Limb (tissue), 2 donors: Measurements from ENCODE around the gene ARFGAP1.
"Not testable (repeated sequence)": the region's sequence is repeated elsewhere in the genome, so short reads cannot be mapped to it uniquely, and the experiment has no call there.

Experiments
- DNase-seq, 2 donors: peaks; one replicate each; pipeline ENCODE4 v3.0.0-alpha.2; 2016; ENCODE audit errors: extremely low spot score in 2 of 2

The ARFGAP1 gene

GRCh38 chr20:63240004-63240403, 32.6 kb upstream of the ARFGAP1 start:
- no peak for DNase-seq

DNA sequence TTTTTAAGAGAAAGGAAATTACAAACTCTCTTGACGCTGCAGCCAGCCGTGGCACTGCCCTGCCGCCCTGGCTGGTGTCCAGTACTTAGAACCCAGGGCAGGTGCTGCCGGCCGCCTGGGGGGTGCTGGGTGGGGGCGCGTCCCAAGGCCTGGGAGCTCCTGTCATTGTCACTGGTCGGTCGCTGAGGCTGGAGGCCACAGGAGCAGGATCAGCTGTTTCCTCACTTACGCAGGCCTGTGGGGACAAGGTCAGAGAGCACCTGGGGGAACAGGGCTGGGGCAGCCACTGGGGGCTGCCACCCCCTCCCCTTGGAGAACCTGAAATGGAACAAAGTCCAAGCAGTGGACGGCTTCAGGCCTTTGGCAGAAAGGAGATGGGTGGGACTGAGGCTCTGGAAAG, 31.3 kb upstream of the ARFGAP1 start:
- no peak for DNase-seq

- no peak for DNase-seq
These were observed 29.9 kb upstream of the ARFGAP1 start for GRCh38 chr20:63242736-63243135.

- DNase-seq = no peak
These were observed 28.9 kb upstream of the ARFGAP1 start for GRCh38 chr20:63243604-63244247.

- no peak for DNase-seq
These were observed 28.1 kb upstream of the ARFGAP1 start for GRCh38 chr20:63244468-63244867.

DNA sequence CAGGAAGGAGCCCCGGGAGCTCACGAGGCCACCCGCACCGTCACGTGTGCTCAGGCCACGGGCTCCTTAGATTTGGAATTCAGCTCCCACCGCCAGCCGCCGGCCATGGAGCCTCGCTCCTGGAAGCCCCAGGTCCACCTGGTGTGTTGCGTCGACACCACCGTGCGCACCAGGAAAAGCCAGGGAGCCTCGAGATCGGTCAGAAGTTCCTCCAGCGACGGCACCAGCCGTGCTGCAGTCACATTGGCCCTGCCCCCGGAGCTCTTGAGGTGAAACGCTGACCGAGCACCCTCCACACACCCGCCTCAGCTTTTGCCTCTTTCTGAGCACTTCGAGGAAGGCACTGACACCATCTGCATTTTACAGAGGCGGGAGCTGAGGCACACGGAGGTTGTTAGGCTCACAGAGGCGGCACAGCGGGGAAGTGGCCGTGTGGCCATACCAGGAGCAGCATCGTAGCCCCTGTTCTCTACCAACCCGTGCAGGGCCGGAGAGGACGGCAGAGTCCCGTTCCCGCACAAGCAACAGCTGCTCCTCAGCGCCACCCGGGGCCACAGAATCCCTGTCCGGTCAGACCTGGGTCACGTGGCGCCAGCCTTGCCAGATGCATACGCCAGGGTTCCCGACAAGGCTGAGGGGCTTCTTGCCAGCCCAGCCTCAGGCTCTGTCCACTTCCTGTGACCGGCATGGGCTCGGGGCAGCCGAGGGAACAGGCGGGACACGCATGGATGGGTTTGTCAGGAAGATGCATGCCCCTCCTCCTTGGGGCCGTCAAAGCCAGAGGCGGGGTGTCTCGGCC, 25.9 kb upstream of the ARFGAP1 start:
- DNase-seq = no peak

GRCh38 chr20:63247671-63248228, 24.9 kb upstream of the ARFGAP1 start:
- DNase-seq = no peak

DNA sequence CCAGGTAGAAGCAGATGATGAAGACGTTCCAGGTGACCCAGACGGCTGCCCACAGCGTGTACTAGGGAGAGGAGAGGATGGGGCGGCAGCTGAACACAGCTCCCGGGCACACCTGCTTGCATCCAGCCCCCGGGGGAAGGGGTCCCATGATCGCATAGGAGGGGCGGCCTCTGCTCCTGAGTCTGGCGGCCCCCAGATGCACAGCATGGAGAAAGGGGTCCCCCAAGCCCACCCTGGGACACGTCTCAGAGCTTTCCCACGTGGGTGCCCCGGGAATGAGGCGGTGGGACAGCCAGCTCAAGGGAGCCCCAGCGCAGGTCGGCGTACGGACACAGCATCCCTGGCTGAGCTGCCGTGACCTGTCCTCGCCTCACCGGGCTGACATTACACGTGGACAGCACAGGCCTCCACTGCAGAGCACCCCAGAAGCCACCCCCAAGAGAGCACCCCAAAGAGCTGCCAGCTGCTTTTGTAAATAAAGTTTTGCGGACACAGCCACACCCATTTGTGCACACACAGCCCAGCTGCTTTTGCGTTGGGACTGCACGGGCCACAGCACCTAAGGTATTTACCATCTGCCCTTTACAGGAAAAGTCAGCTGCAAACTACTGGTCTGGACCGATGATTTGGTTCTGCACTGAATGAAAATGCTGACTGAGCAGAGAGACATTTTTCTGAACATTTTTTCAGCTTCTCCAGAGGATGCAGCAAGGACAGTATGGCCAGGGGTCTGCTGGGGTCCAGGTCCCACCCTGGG, 23.6 kb upstream of the ARFGAP1 start:
- DNase-seq = no peak

- no peak for DNase-seq
These were observed 22.7 kb upstream of the ARFGAP1 start for GRCh38 chr20:63249891-63250290.

DNA sequence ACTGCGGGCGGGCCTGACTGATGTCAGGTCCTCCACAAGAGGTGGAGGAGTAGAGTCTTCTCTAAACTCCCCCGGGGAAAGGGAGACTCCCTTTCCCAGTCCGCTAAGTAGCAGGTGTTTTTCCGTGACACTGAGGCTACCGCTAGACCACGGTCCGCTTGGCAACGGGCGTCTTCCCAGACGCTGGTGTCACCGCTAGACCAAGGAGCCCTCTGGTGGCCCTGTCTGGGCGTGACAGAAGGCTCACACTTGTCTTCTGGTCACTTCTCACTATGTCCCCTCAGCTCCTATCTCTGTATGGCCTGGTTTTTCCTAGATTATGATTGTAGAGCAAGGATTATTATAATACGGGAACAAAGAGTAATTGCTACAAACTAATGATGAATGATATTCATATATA, 21.3 kb upstream of the ARFGAP1 start:
- not testable (repeated sequence) for DNase-seq

DNA sequence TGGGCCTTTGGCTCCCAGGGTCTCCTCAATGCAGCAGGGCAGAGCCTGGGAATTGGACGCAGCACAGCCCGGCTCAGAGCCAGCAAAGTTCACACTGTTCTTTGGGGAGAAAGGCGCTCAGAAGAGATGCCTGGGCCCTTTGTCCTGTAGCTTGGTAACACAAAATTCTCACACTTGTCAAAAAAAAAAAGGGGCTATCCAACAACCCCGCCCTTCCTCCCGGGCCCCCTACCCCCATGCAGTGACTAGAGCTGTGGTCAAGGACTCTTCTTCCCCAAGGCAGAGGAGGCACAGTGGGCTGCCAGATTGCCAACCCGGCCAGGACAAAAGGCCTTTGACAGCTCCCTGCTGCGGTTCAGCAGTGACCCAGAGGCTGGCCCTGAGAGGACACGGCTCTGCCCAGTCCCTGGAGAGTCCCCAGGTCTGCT, 20.3 kb upstream of the ARFGAP1 start:
- no peak for DNase-seq

- DNase-seq = no peak
These were observed 19.6 kb upstream of the ARFGAP1 start for GRCh38 chr20:63253065-63253437.

- peak; percentile 32 to 82 for DNase-seq
These were observed 19.0 kb upstream of the ARFGAP1 start for GRCh38 chr20:63253438-63254231.

DNA sequence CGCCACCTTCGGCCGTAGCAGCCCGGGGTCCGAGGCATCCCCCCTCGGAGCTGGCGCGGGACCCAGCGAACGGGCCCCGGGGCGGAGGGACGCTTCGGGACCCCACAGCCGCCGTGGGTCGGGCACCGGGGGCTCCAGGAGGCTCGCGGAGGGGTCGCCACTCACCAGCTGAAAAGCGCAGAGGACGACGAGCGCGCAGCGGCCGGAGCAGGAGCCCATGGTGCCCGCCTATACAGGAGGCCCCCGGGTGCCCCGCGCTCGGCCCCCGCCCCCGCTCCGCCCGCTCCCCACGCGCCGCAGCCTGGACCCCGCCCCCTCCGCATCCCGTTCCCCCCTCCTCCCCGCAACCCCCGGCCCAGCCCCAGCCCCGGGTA, 18.4 kb upstream of the ARFGAP1 start, which contains the start of gene NKAIN4:
Gene NKAIN4, minus strand, starts transcription at position 232 of the 374 bp plus-strand sequence. Its CDS starts 13 bp downstream, at position 219.
- peak in 1 of 2 donors; percentile 82 for DNase-seq

DNA sequence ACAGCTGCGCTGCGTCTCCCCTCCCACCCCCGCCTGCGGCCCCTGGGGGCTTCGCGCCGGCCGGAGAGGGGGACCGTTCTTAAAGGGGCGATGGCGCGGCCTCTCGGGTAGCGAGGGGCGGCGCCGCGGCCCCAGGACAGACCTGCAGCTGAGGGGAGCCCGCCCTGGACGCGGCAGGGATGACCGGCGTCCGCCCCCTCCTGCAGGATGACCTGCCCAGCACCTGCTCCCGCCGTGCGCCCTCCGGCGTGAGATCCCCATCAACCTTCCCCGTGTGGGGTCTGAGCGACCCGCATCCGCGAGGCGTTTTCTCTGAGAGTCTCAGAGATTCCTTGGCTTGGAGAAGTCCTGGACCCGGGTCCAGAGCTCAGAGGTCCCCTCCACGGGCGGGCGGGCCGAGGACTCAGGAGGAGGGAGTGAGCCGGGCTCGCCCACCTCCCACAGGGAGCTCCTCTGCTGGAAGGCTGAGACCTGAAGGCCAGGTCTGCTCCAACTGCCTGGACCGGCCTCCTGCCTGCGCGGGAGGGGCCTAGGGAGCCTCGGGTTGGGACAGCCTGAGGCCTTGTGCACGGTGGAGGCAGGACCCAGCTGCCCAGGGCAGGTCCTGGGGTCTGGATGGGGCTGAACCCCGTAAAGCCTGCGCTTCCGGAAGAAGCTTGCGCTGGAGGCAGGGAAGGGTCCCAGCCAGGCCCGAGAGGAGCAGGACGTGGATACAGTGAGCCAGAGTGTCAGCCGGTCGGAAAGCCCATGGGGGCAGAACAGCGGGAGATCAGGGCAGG, 17.8 kb upstream of the ARFGAP1 start:
- DNase-seq = no peak

GRCh38 chr20:63255931-63256704, 16.5 kb upstream of the ARFGAP1 start:
- no peak for DNase-seq

GRCh38 chr20:63256954-63257353, 15.7 kb upstream of the ARFGAP1 start:
- DNase-seq = no peak

- DNase-seq = no peak
These were observed 15.0 kb upstream of the ARFGAP1 start for GRCh38 chr20:63257629-63258028.

DNA sequence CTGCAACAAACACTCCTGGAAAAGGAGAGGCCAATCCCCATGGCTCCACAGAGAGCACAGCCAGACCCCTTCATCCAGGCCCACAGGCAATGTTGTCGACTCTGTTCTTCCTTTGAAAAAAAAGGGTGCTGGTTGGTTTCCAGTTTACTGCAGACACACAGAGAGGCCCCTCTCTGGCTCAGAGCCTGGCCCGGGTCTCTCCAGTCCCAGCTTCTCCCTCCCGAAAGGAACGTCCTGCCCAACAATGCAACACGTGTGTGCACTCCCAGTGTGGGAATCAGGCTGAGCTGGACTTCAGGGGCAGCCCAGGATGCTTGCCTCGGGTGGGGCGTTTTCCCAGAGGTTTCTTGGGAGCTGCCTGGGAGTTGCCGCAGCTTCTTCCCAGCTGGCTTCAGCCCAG, 13.8 kb upstream of the ARFGAP1 start:
- DNase-seq = peak in 1 of 2 donors; percentile 45
